ENCODE data around the gene ARMC3.
"Not testable (repeated sequence)": the region's sequence is repeated elsewhere in the genome, so short reads cannot be mapped to it uniquely, and the experiment has no call there.

The ARMC3 gene, protein sequence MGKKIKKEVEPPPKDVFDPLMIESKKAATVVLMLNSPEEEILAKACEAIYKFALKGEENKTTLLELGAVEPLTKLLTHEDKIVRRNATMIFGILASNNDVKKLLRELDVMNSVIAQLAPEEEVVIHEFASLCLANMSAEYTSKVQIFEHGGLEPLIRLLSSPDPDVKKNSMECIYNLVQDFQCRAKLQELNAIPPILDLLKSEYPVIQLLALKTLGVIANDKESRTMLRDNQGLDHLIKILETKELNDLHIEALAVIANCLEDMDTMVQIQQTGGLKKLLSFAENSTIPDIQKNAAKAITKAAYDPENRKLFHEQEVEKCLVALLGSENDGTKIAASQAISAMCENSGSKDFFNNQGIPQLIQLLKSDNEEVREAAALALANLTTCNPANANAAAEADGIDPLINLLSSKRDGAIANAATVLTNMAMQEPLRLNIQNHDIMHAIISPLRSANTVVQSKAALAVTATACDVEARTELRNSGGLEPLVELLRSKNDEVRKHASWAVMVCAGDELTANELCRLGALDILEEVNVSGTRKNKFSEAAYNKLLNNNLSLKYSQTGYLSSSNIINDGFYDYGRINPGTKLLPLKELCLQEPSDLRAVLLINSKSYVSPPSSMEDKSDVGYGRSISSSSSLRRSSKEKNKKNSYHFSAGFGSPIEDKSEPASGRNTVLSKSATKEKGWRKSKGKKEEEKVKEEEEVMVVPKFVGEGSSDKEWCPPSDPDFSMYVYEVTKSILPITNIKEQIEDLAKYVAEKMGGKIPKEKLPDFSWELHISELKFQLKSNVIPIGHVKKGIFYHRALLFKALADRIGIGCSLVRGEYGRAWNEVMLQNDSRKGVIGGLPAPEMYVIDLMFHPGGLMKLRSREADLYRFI

DNA sequence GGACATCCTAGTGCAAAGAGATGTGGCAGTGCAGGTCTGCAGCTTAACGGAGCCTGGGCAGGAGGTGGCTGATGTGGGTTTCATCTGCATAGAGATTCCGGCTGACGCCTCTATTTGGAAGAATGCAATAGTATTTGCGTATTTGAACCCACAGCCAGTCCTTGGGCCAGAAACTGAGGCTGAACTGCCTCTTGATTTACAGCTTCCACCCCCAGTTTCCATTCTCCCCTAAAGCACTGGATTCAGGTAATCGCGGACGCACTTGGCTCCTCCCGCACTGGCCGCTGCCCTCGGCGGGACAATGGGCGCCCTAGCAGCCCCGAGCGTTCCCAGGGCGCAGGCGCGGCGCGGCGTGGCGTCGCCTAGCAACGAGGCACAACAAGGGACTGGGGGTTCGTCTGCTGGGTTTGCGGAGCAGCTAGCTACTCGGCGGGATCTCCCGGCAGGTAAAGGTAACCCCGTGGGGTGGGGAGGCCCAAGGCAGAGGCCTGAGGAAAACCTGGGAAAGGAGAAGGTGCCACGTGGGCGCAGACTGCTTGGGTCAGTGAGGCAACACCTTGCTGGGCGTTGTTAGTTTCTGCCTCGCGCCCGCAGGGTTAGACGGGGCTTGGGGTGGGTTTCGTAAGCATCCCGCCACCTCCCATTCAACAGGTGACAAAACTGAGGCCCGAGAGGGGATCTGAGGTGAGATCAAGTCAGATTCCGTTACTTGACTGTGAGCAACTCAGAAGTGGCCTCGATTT, at the start of gene ARMC3:
ARMC3 (plus strand) TSS at position 393 of the 743 bp plus-strand sequence. CDS start 3,944 bp downstream, outside the sequence.
- peak; percentile 2 to 74 for DNase-seq

DNA sequence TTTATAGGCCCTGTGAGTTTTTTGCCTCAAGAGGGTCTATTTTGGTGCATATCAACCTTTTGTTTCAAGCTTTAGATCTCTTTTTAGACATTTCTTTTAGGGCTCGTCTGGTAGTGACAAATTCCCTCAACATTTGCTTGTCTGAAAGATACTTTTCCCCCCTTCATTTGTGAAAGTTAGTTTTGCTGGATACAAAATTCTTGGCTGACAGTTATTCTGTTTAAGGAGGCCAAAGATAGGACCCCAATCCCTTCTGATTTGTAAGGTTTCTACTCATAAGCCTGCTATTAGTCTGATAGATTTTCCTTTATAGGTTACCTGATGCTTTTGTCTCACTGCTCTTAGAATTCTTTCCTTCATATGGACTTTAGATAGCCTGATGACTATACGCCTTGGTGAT, 36.1 kb upstream of the ARMC3 start:
- DNase-seq: no peak

DNA sequence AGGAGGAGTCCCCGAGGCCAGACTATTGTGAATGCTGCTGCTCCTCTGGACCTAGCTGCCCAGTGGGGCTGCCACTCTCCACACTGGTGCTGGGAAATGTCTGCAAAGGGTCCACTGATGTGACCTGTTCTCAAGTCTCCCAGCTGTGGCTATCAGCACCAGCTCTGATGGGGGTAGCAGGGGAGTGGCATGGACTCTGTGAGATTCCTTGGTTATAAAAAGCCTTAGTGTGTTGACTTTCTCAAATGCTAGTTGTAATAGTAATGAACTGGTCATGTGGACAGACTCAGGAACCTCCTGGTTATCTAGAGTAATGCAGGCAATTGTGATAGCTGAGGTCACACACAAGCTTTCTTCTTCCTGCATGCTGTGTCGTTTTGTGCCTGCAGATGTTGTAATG, 34.1 kb upstream of the ARMC3 start:
- DNase-seq: no peak

DNA sequence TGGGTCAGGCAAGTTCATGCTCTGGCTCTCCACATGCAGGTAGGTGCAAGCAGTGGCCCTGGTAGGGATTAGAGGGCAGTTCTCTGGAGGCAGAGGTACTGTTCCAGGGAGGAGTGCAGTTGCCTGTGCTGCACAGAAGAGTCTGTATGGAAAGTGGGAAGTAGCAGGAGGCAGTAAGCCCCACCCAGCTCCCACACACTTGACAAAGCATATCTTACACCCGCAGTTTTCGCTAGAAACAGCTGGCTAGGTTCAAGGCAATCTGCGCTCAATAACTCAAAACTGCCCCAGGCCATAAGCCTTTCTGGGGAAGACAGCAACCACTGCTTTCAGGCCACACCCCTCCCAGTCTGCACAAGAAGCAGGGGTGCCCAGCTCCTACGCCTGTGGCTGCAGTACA, 33.1 kb upstream of the ARMC3 start:
- DNase-seq: no peak

DNA sequence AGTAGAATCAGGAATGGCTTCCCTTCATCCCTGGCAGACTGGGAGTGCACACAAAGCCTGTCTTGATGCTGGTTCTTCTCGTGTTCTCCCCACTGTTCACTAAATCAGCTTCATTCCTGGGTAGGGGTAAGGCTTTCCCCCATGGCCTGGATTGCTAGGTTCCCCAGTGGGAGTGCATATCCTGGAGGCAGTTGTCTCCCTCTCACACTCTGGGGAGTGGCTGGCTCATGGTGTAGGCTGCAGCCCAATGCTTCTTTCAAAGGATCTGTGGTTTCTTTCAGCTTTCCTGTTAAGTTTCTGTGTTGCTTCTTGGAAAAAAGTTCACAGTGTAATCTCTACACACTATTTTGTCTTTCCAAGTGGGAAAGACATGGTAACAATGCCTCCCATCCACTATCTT, 32.6 kb upstream of the ARMC3 start:
- DNase-seq: no peak

DNA sequence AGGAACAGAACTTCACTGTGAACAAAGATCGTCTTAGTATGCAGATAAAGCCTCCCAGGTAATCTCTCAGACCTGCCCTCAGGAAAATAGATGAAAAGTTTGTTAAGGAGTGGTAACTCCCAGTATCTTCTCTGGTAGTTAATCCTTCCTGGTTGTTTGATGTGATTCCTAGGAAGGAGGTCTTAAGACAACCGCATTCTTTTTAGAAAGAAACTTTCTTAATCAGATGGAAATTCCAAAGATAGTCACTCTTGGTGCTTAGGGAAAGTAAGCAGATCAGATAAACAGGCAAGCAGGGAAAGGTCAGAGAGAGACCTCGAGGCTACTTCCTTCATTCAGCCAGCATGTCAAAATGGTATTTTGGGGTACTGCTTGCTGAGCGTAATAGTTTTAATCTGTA, 30.5 kb upstream of the ARMC3 start:
- no peak for DNase-seq

DNA sequence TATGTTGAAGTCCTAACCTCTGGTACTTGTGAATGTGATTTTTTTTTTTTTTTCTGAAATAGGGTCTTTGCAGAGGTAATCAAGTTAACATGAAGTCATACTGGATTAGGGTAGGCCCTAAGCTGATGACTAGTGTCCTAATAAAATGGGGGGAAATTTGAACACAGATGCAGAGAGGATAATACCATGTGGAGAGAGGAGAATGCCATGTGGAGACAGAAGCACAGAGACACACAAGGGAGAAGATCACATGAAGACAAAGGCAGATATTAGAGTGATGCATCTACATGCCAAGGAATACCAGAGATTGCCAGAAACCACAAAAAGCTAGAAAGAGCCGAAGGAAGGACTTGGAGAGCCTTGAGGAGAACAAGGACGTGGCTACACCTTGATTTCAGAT, 28.5 kb upstream of the ARMC3 start:
- DNase-seq: no peak

DNA sequence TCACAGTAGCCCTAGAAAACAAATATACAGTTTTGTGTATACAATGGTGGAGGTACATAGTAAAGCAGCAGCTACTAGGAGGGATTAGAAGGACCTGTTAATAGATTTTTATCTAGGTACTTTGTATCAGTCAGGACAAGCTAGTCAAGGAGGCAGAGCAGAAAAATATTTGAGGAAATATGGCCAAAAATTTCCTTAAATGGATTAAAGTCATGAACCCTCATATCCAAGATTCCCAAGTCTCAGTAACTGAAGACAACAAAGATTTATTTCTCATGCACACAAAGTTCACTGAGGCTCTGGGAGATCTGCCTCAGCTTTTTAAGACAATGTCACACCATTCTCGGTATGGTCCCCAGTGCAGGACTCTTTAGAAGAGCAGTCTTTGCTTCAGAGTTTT, 28.1 kb upstream of the ARMC3 start:
- no peak for DNase-seq

DNA sequence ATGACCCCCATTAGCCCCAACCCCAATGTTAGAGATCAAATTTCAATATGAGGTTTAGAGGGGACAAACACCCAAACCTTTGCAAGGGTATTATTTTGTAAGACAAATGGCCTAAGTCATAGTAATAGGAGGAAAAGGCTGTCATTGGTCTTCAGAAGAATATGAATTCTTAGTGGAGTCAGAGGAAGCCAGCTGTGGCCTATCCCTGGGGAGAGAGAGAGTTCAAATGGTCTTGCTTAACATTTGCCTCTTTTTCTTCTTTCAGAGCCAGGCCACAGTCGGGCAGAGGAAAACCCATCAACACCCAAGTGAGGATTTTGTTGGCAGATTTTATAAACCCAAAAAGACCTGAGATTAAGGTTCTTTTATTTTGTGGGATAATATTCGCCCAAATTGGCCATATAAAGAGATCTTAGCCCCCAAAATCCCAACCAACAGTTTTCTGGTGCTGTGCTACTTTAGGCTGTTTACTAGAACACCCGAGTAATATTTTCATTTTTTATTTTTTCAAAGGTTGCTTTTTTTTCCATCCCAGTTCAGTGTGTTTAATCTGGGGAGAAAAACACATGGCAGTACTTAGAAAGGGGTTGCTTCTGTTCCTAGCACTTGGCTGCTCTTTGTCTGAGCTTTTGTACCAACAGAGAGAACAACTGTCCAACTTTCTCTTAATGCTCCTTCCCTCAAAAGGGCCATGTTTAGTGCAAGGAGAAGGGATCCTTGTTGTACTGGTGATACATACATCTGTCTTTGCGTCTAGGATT, 26.8 kb upstream of the ARMC3 start:
- no peak for DNase-seq

DNA sequence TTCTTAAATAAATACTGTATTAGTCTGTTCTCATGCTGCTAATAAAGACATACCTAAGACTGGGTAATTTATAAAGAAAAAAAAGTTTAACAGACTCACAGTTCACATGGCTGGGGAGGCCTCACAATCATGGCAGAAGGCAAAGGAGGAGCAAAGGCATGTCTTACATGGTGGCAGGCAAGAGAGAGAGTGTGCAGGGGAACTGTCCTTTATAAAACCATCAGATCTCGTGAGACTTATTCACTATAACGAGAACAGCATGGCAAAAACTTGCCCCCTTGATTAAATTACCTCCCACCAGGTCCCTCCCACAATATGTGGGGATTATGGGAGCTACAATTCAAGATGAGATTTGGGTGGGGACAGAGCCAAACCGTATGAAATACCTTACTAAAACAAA, 25.7 kb upstream of the ARMC3 start:
- DNase-seq: not testable (repeated sequence)

DNA sequence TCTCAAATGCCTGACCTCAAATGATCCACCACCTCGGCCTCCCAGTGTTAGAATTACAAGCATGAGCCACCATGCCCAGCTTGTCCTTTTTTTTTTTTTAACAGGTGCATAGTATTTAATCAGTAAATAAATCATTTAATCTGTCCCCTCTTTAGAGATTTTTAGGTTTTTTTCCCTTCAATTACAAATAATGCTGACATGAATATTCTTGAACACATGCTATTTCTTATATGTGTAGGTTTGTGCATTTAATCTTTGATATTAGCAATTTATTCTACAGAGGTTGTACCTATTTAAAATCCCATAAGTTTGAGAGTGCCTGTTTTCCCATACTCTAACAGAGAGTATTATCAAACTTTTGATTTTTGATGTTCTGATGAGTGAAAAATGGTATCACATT, 24.2 kb upstream of the ARMC3 start:
- no peak for DNase-seq

DNA sequence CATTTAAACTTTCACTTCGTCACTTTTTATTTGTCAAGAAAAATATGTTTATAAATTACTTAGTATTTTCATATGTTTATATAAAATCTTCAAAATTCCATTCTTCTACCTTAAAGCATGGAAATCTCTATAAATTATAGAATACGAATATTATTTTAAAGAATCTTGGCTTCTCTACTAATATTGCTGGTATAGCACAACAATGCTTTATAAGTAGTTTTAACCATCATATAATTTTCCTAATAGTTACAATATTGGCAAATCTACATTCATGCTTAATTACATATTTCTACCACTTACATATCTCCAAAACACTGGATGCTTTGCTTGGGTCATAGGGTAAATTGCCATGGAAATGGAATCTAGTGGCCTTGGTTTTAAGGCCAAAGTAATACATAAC, 21.1 kb upstream of the ARMC3 start:
- DNase-seq: no peak

DNA sequence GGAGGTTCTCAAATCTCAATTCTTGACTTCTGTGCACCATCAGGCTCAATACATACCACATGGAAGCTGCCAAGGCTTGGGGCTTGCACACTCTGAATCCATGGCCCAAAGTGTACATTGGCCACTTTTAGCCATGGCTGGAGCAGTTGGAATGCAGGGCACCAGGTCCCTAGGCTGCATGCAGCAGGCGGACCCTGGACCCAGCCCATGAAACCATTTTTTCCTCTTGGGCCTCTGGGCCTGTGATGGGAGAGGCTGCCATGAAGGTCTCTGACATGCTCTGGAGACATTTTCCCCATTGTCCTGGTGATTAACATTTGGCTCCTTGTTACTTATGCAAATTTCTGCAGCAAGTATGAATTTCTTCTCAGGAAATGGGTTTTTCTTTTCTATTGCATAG, 19.0 kb upstream of the ARMC3 start:
- no peak for DNase-seq

DNA sequence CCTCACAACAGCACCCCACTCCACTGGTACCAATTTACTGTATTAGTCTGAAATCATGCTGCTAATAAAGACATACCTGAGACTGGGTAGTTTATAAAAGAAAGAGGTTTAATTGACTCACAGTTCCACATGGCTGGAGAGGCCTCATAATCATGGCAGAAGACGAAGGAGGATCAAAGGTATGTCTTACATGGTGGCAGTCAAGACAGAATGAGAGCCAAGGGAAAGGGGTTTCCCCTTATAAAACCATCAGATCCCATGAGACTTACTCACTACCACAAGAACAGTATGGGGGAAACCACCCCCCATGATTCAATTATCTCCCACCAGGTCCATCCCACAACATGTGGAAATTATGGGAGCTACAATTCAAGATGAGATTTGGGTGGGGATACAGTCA, 18.2 kb upstream of the ARMC3 start:
- not testable (repeated sequence) for DNase-seq

DNA sequence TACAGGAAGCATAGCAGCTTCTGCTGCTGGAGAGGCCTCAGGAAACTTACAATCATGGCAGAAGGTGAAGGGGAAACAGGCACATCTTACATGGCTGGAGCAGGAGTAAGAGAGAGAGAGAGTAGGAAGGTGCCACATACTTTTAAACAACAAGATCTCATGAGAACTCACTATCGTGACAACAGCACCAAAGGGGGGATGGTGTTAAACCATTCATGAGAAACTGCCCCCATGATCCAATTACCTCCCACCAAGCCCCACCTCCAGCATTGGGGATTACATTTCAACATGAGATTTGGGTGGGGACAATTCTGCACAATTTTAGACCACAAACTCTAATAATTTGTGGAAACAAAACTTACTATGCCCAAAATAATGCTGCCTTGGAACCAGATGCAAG, 16.8 kb upstream of the ARMC3 start:
- no peak for DNase-seq

DNA sequence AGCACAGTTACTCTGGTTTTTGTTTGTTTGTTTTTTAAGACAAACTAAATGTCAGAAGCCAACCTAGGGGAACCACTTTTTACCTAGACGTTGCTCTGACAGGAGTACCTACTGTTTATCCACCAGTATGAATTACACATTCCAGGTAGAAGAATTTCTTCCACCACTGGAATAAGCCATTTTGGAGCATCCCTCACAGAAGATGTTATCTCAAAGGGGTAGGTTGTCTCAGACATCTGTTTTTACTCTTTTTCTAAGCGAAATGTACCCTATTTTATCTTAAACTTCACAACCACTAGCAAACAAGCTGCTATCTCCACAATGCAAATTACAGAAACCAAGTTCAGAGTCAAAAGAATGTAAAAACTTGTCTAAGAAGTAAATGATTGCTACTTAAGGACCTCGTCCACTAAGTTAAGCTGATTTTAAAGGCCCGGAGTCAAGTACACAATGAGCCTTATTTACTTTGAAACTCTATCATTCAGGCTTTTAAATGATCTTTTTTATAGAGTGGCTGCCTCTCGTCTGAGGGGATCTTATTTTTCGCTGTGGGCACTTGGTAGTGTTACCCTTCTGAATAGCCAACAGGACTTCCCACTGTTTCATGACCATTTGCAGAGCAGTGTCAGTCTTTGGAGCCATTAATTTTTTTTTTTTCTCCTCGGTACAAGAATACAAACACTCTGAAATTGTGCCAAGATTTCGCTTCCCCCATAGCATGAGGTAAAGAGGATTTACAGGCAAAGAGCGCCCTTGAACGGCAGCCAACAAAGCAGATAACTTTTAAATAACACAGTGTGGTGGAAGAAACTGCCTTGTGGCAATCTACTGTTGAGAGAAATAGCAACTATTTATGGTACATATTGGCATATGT, 15.7 kb upstream of the ARMC3 start:
- DNase-seq: no peak

DNA sequence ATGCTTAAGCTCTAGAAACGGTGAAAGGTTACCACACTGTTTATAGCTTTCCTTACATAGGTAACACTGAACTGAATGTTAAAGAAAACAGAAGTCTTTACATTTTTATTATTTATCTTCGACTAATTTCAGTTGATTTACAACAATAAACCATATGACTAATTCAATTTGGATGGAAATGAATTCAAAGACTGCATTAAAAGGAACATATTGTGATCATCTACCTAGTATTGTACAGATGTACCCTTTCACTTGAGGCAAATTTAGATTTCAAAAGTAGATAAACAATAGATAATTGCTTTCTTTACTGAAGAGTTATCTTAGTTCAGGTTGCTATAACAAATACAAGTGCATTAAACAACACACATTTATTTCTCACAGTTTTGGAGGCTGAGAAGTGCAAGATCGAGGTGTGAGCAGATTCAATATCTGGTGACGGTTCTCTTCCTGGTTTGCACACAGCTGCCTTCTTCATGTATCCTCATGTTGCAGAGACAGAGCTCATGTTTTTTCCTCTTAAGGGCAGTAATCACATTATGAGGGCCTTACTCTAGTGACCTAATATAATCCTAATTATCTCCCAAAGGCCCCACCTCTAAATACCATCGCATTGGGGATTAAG, 15.0 kb upstream of the ARMC3 start:
- no peak for DNase-seq

DNA sequence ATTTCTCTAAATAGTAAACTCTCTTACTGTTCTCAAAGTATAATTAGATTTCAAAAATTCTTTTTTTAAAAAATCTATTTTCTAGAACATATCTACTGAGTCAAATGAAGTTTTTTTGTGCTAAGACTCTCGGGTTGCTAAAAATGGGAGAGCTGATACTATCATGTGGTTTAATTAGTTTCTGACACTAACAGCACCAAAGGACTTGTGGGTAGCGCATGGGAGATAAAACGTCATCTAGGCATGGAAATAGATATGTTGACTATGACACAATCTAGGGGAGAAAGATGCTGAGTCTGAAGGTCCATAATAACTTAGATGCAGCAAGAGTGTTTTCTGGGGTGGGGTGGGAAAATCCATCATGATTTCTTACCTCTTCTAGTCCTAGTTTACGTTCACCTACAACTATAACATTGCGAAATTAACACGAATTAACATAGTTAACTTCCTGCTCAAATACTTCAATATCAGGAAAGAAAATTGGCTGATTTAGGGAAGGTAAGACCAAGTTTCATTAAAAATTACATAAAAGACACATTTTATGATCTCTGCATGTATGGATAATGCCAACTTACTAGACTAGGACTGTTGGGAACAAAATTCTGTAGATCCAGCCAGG, 14.3 kb upstream of the ARMC3 start:
- no peak for DNase-seq

DNA sequence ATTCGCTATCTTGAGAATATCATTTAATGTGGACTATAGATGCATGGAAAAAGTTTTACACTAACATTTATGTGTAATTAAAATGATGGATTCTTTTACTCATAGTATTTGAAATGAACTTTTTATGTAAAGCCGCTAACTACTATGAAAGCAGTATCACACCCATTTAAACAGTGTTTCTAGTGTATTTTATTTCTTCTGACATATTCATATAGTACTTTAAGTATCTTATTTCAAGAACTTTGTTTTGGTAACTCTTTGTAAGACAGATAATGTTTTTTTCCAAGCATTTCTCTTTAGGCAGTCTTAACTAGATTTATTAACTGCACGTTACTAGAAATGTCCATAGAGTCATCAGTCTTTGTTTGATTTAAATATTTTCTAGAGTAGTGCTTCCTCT, 12.5 kb upstream of the ARMC3 start:
- no peak for DNase-seq

DNA sequence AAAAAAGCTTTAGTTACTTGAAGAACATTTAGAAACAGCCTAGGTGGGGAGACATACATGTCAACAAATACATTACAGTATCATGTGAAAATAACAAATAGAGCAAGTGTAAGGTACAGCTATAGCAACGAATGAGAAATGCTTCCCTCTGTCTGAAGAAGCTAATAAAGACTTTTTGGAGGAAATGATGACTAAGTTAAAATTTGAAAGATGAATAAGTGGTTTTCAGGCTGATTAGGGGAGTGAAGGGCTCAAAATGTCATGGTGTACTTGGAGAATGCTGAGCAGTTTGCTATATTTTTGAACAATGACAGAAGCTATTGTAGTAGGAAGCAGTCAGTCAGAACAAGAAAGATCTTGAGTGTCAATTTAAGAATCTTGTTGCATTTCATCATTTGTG, 2.8 kb upstream of the ARMC3 start:
- DNase-seq: no peak

DNA sequence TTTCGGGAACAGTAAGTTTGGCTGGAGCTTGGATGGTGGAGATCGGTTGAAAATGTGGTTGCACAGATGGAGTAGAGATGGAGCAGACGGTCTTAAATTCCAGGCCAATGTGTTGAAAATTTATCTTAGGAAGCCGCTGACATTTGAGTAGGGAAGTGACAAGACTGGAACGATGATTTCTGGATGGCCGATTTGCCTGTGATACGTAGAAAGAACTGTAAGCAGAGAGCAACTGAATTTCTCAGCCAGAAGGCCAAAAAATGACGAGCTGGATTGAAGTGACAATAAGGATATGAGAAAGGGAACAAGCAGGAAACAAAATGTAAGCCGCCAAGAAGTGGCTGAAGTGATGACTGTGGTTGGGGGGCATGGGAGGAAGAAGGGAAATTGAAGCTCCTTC, 687 bp upstream of the ARMC3 start:
- no peak for DNase-seq

All from NCI-H526 (cell line).